ENCODE results near the gene CHD3.

The CHD3 gene

GRCh38 chr17:7888184-7888920 is at the start of gene CHD3:
Gene CHD3 (plus strand): TSS chr17:7888789. CDS start chr17:7889001, 212 bp downstream.
- DNase-seq: peak; percentile 77

DNA sequence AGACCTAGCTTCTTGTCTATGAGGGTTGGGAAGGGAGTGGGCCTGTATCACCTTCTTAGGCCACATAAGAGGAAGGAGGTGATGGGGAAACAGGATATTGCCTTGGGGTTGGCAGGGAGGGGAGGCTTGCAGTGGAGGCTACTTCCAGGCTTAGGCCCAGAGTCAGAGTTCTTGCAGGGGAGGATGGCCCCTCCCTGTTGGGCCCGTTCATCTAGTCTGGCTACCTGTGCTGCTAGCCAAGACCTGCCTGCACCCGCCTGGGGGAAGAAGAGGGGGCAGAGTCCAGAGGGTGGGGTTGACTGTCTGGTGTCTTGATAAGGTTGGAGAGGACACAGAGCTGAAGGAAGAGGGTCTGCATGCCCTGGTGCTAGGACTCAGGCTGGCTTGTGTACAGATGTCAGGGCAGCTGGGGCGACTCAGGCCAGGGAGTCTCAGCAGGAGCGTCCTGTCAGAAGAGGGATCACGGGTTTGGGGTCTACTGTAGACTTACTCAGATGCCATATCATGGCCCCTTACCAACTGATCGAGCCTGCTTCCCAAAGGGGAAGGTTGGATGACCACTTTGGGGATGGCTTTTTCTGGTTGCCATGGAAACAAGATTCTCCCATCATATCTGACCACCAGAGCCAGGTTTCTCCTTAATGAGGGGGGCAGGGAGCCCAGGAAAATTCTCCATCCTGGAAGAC is 49.3 kb upstream of the CHD3 start:
- DNase-seq: no peak

DNA sequence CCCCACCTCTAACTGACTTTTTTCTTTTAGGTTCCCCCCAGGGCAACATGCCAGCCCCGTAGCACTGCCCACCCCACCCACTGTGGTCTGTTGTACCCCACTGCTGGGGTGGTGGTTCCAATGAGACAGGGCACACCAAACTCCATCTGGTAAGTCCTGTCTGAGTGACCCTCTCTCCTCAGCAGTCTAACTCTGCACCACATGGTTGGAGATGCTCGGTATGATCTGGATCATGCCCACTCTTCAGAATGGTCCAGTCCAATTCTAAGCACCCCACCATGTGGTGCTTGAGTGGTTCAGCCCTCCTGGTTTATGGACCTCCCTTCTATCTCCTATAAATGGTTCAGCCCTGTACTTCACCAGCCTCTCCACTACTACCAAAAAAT is 48.7 kb upstream of the CHD3 start:
- no peak for DNase-seq

GRCh38 chr17:7840441-7840840 is 48.1 kb upstream of the CHD3 start:
- DNase-seq: no peak

GRCh38 chr17:7840875-7841274 is 47.7 kb upstream of the CHD3 start:
- no peak for DNase-seq

DNA sequence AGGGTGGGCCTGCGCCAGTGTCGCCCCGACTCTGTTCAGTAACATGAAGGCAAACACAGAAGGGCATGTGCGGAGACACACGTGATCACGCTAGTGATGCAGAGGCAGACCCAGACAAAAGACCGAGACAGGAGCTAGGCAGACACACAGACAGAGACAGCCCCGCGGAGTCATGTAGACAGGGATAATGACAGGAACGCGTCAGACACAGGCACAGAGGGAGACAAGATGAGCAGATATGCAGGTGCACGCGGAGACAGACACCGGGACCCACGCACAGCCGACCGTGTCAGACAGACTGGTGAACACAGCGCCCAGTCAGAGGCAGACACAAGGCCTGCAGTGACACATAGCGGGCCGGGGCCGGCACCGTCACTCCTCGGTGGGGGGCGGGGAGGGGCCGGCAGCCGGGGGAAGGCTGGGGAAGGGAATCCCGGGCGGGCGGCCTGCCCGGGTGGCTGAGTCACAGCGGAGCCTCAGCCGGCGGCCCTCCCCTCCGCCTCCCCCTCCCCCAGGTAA is 47.1 kb upstream of the CHD3 start:
- DNase-seq: peak; percentile 92

DNA sequence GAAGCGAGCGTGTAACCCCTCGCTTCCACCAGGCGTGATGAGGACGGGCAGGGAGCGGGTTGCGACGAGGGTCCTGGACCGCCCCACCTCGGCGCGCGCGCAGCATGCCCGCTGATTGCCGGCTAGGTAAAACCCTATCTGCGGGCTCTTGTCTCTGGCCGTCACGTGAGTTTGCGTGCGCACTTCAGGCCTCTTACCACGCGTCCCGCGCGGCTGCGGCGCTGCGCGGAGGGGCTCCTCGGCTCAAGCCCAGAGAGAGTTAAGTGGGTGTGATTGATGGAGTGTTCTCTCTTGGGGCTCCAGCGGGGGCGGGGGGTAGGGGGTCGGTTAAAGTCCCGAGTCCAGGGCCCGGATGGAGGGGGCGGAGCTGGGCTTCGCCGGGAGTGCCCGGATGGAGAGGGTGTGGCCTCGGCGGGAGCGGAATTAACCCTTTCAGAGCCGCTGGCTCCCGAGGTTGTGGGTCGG is 46.6 kb upstream of the CHD3 start:
- DNase-seq: peak; percentile 91

DNA sequence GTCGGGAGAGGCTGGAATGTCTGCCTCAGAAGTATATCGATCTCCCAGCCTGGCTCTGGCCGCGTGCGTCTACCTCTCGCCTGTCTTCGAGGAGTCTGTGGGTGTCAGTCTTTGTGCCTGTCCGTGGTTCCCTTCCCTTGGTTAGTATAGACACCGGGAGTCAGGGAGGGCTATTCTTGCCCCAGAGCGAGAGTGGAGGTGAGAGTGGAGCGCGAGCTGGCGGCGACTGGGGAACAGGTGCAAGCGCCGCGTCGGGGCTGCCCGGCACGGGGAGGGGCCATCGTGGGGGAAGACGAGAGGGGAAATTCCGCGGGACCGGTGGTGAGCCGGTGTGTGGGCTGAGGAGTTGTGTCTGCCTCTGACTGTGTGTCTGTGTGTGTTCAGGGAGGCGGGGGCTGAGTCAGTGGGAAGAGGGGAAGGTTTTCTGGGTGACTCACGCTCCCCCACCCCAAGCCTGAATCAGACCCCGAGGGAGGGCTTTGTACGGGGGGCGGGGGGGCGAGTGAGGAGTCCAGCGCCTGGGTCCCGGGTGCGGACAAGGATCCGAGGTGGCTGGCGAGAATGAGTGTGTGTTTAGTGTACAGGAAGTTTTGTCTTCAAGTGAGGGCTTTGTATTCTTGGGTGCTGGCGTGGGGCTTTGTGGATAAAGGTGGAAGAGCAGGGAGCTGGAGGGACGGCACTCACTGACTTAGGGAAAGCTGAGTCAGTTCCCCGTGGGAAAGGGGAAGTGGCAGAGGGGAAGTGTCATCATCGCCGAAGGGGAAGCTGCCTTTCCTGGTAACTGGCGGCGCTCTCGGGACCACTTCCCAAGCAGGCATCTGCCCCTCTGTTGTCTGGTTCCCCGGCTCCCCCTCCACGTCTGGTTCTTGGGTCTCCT is 46.0 kb upstream of the CHD3 start:
- DNase-seq: peak; percentile 96

- DNase-seq: no peak
Observed at GRCh38 chr17:7843257-7843535, 45.4 kb upstream of the CHD3 start.

- peak; percentile 90 for DNase-seq
Observed at GRCh38 chr17:7843536-7844291, 44.9 kb upstream of the CHD3 start.

DNA sequence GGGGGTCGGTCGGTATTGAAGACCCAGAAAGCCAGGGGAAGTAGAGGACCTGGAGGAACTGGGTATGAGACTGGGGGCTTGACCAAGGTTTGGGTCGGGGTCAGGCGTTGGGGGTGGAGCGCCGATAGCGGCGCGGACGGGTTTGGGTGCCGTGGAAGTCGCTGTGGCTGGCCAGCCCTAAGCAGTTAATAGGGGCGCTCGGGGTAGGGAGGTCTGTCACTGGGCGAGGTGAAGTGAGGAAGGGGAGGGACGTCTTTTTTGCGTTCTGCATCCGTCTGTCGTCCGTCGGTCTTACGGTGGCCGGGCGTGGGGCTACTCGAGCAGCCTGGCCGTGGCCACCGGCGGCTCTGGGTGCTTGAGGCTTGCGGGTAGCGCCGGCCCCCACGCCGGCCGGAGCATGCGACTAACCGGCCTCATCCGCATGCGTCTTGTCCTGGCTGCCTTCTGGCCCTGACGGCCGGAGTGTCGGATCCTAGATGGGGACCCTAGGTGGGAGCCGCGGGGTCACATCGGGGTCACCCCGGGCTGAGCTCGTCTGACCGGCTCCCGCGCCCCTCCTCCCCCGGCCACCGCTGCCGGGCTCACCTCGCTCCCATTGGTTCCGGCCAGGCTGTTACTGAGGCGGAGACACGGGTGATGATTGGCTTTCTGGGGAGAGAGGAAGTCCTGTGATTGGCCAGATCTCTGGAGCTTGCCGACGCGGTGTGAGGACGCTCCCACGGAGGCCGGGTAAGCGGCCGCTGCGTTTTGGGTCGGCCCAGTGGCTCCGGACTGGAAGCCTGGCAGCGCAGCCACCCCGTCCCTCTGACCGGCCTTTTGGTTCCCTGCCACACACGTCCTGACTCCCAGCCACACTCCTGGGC is 44.1 kb upstream of the CHD3 start:
- peak; percentile 90 for DNase-seq

GRCh38 chr17:7845359-7846062 is 43.1 kb upstream of the CHD3 start:
- no peak for DNase-seq

DNA sequence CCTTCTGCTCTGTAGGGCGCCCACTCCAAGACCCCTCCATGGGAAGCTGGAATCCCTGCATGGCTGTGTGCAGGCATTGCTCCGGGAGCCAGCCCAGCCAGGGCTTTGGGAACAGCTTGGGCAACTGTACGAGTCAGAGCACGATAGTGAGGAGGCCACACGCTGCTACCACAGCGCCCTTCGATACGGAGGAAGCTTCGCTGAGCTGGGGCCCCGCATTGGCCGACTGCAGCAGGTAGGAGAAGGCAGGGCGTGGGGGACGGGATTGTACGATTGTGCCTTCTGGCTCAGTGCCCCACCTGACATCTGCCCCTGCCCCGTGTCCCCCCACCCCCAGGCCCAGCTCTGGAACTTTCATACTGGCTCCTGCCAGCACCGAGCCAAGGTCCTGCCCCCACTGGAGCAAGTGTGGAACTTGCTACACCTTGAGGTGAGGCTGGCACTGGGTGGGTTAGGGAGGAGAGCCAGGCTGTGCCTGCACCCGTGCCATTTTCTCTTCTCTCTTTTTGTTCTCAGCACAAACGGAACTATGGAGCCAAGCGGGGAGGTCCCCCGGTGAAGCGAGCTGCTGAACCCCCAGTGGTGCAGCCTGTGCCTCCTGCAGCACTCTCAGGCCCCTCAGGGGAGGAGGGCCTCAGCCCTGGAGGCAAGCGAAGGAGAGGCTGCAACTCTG is 42.4 kb upstream of the CHD3 start:
- no peak for DNase-seq

- no peak for DNase-seq
Observed at GRCh38 chr17:7846765-7847661, 41.6 kb upstream of the CHD3 start.

DNA sequence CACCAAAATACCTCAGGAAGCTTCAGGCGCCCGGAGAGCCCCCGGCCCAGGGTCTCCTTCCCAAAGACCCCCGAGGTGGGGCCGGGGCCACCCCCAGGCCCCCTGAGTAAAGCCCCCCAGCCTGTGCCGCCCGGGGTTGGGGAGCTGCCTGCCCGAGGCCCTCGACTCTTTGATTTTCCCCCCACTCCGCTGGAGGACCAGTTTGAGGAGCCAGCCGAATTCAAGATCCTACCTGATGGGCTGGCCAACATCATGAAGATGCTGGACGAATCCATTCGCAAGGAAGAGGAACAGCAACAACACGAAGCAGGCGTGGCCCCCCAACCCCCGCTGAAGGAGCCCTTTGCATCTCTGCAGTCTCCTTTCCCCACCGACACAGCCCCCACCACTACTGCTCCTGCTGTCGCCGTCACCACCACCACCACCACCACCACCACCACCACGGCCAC is 40.4 kb upstream of the CHD3 start:
- no peak for DNase-seq

DNA sequence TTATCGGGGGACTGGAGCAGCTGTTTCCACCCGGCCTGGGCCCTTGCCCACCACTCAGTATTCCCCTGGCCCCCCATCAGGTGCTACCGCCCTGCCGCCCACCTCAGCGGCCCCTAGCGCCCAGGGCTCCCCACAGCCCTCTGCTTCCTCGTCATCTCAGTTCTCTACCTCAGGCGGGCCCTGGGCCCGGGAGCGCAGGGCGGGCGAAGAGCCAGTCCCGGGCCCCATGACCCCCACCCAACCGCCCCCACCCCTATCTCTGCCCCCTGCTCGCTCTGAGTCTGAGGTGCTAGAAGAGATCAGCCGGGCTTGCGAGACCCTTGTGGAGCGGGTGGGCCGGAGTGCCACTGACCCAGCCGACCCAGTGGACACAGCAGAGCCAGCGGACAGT is 39.9 kb upstream of the CHD3 start:
- DNase-seq: no peak

DNA sequence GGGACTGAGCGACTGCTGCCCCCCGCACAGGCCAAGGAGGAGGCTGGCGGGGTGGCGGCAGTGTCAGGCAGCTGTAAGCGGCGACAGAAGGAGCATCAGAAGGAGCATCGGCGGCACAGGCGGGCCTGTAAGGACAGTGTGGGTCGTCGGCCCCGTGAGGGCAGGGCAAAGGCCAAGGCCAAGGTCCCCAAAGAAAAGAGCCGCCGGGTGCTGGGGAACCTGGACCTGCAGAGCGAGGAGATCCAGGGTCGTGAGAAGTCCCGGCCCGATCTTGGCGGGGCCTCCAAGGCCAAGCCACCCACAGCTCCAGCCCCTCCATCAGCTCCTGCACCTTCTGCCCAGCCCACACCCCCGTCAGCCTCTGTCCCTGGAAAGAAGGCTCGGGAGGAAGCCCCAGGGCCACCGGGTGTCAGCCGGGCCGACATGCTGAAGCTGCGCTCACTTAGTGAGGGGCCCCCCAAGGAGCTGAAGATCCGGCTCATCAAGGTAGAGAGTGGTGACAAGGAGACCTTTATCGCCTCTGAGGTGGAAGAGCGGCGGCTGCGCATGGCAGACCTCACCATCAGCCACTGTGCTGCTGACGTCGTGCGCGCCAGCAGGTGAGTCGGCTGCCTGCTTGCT is 39.3 kb upstream of the CHD3 start:
- no peak for DNase-seq

GRCh38 chr17:7849751-7850504 is 38.7 kb upstream of the CHD3 start:
- no peak for DNase-seq

All from stimulated activated CD8-positive, alpha-beta memory T cell treated with anti-CD3 and anti-CD28 coated beads, Interleukin-4, amount 100 ng/mL, for 48 hours (primary cell).